EH (cell line): ENCODE results near the gene TCEAL8.
A peak's percentile ranks its signal among the peaks of the same experiment; 100 is the strongest.
"Not testable (repeated sequence)": the region's sequence is repeated elsewhere in the genome, so short reads cannot be mapped to it uniquely, and the experiment has no call there.

ENCODE experiments used
- DNase-seq: peaks from one replicate; pipeline ENCODE4 v3.0.0-alpha.2; 2015; ENCODE audit warnings: low read depth

Gene TCEAL8

GRCh38 chrX:103254921-103255493 is at the start of gene TCEAL8:
TSS of gene TCEAL8 (minus strand) at chrX:103255155. CDS start at chrX:103253979, 1,176 bp downstream.
- DNase-seq = peak; percentile 81

GRCh38 chrX:103304705-103305104 is 49.8 kb upstream of the TCEAL8 start:
- DNase-seq = no peak

DNA sequence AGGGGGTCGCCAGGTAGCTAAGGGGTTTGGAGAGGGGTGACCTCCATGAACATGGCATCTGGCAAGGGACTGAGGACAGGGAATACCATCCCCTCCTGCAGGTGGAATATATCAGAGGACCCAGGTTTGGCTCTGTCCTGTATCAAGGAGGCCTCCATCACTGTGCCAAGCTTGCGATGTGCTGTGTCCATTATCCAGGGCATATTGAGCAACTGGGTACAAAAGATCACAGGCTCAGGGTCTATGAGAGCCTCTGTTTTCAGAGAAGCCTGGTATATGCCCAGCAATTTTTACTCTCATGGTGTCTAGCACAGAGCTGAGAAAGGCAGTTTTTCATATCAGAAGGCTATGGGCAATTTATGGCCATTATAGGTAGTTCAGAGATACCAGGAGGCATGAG is 38.2 kb upstream of the TCEAL8 start:
- no peak for DNase-seq

- DNase-seq = no peak
Measured at GRCh38 chrX:103279624-103280023, 24.7 kb upstream of the TCEAL8 start.

DNA sequence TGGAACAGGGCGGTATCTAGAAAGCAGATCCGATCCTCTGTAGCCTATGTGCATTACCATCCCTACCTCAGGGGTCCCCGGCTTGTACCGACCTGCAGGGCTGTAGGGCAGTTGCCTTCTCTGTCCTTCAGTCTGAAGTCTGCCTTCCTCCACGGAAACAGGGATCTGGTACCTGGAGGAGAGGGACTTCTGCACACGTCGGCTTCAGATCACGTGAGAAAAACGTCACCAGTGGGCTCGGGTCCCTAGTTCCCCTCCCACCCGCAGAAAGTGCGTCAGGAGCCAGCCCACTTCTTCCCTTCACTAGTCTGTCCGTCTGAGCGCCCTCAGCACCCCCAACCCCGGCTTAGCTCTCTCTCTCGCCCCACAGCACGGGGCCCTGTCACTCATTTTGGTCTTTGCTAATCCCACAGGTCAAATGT is 21.6 kb upstream of the TCEAL8 start, which contains the start of gene TCEAL5:
Gene TCEAL5, minus strand, starts transcription at position 170 of the 422 bp plus-strand sequence. CDS start 2,187 bp downstream, outside the sequence.
- no peak for DNase-seq

DNA sequence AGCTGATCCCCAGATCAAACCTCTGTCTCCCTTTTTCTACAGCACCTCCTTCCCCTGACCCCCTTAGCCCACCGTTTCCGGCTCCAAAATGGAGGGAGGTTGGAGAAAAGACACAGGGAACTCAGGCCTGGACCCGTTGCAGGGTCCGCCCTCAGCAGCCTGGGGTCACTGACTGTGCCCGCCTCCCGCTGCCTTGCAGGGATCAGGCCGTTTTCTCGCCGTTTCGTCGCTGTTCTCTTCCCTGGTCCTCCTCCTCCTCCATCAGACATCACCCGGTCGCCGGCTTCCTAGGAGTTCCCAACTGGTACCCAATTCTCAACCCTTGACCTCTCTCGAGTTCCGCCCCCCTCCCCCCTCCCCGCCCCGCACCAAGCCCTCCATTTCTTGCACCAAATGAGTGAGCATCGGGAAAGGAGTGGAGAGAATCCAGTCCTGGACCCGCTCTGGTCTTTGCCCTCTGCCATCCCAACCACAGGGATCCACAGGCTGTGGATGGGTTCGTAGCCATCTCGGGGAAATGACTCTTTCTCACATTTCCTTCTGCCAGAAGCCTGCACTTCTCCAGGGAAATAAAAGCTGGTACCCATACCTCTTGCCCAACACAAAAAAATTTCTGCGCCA is 21.1 kb upstream of the TCEAL8 start:
- no peak for DNase-seq

GRCh38 chrX:103274284-103274683 is 19.3 kb upstream of the TCEAL8 start:
- no peak for DNase-seq

DNA sequence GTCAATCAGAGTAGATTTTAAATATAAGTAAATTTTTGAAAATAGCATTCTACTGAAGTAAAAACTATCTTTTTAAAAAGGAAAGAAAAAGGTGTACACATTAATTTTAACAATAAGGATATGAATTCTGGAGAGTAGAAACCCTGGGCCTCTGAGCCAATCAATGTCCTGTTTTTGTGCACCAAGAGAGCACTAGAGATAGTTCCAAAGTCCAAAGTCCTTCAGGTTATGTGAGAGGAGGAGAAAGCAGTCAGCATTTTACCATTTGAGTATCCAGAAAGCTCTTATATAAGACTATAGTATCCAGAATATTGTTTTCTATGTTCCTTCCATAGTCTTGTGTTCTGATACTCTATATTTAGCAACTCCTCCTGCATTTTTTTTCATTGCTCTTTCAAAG is 3.3 kb upstream of the TCEAL8 start:
- DNase-seq = no peak

GRCh38 chrX:103256651-103257050 is 1.7 kb upstream of the TCEAL8 start:
- DNase-seq = no peak

GRCh38 chrX:103254171-103254824 is 657 bp downstream of the TCEAL8 start:
- peak; percentile 33 for DNase-seq

DNA sequence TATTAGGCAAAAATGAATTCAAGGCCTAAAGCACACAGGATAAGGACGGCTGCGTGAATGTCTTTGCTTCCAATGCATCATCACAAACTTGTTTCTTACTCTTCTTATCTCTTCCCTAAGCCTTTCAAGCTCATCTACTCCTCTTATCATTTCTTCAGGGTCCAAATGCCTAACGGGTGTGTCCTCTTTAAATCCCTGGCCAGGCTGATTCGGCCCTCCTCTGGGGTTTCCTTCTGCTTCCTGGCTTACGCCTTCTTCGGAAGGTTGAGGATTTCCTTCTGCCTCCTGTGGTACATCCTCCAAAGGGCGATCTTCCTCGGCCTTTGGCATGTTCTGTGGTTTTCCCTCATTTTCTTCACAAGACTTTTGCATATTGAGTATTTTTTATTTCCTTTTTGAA is 1.3 kb downstream of the TCEAL8 start:
- DNase-seq = peak; percentile 1

GRCh38 chrX:103250977-103251376 is 4.0 kb downstream of the TCEAL8 start:
- no peak for DNase-seq

GRCh38 chrX:103249805-103250204 is 5.2 kb downstream of the TCEAL8 start:
- DNase-seq = no peak

DNA sequence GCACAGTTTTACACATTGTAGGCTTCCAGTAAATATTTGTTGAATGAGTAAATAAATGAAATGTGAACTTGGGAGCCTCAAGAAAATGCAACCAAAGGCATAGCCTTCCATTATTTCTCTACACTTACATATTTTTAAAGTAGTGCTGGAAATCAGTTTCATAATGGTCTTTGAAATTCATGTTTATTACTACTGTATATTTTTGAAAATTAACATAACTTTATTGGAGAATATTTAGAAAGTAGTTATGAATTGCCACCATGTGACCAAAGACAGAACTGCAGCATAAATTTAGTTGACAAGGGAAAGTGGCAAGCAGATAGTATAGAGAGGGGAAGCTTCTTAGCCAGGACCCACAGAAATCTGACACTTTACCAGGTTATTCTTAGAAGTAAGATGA is 6.4 kb downstream of the TCEAL8 start:
- peak; percentile 21 for DNase-seq

DNA sequence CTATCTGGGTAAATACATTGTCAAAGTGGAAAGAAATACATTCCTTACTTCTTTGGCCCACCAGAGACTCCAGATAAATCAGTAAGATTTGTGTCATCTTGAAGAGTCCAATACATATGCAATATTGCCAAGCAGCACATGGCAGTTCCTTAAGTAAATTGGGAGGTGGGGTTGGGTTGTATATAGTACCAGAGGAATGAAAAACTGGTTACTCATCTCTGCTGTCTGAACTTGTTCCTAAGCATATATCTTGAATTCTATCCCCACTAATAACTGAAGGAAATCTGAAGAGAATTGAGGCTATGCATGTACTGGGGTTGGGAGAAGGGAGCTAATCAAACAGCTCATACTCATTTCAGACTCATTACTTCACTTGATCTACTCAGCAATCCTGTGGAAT is 14.8 kb downstream of the TCEAL8 start:
- no peak for DNase-seq

GRCh38 chrX:103236296-103236695 is 18.7 kb downstream of the TCEAL8 start:
- no peak for DNase-seq

DNA sequence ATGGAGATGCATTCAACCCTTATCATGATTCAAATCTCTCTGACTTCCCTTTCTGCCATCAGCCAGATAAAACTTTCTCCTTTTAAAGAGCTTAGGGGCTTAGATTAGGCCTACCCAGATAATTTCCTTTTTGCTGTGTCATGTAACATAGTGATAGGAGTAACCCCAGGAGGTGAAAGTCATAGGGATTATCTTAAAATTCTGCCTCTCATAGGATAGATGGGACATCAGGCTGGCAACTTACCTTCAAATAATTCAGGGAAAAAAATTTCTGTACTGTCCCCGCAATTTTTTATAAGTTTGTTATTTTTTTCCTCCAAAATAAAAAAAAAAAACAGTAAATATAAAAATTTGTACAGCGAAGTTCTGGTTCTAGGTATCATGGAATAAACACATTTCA is 19.3 kb downstream of the TCEAL8 start:
- DNase-seq = not testable (repeated sequence)

- DNase-seq = no peak
Measured at GRCh38 chrX:103234869-103235268, 20.1 kb downstream of the TCEAL8 start.

- no peak for DNase-seq
Measured at GRCh38 chrX:103233263-103233662, 21.7 kb downstream of the TCEAL8 start.

DNA sequence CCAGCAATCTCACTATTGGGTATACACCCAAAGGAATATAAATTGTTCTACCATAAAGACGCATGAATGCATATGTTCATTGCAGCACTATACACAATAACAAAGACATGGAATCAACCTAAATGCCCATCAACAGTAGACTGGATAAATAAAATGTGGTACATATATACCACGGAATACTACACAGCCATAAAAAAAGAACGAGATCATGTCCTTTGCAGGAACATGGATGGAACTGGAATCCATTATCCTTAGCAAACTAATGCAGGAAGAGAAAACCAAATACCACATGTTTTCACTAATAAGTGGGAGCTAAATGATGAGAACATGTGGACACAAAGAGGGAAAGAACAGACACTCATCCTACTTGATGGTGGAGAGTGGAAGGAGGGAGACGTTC is 29.0 kb downstream of the TCEAL8 start:
- not testable (repeated sequence) for DNase-seq

GRCh38 chrX:103220511-103221323 is 34.2 kb downstream of the TCEAL8 start:
- no peak for DNase-seq

GRCh38 chrX:103215425-103215991 is 39.4 kb downstream of the TCEAL8 start:
- DNase-seq = peak; percentile 10
